Activated CD8-positive, alpha-beta T cell treated with anti-CD3 and anti-CD28 coated beads for 36 hours (primary cell): ENCODE measurements around the gene CXorf66. TPM values are rescaled to one million over a fixed set of nuclear protein-coding genes. Genes with fewer than 3 reads are reported as not detected.

Experiments used
- ATAC-seq: fragments of 200-7000 bp; cut with Tn5 transposase; one replicate; pipeline ENCODE4 v1.10.0; 2021; ENCODE audit warnings: mild to moderate bottlenecking, moderate library complexity
- CTCF ChIA-PET: fragments of 350-600 bp; sonication (Branson Sonifier 250); formaldehyde crosslinking; loops from one replicate; lab custom pipeline; 2021; ENCODE audit warnings: antibody characterized with exemption; lab: Charles Lee
- POLR2A ChIA-PET: fragments of 350-600 bp; sonication (Branson Sonifier 250); formaldehyde crosslinking; loops from one replicate; lab custom pipeline; 2021; ENCODE audit warnings: antibody characterized with exemption; lab: Charles Lee
- DNase-seq: peaks from one replicate; pipeline ENCODE4 v3.0.0-alpha.2; 2020
- H3K27ac Mint-ChIP-seq: one replicate; pipeline ENCODE4 v1.8.0; 2021; ENCODE audit warnings: mild to moderate bottlenecking, mixed read lengths
- H3K27me3 Mint-ChIP-seq: one replicate; pipeline ENCODE4 v1.8.0; 2021; ENCODE audit warnings: mixed read lengths
- H3K36me3 Mint-ChIP-seq: one replicate; pipeline ENCODE4 v1.8.0; 2021; ENCODE audit warnings: low read depth, mixed read lengths
- H3K4me1 Mint-ChIP-seq: one replicate; pipeline ENCODE4 v1.8.0; 2021; ENCODE audit warnings: low read depth, mixed read lengths
- H3K4me3 Mint-ChIP-seq: one replicate; pipeline ENCODE4 v1.8.0; 2021; ENCODE audit warnings: mild to moderate bottlenecking, moderate library complexity, mixed read lengths
- H3K9me3 Mint-ChIP-seq: one replicate; pipeline ENCODE4 v1.8.0; 2021; ENCODE audit warnings: mixed read lengths
- CTCF ChIP-seq: fragments of 200-600 bp; IDR thresholded peaks from one replicate; pipeline ENCODE4 v1.8.0; 2022; ENCODE audit warnings: antibody characterized with exemption, mild to moderate bottlenecking
- intact Hi-C: fragments of 100-400 bp; cut with micrococcal nuclease; formaldehyde crosslinking; loops from one replicate; pipeline ENCODE4 v1.10.0; 2022
- microRNA-seq: library from miRNA; unstranded; fragments of <30 nt; microRNA quantifications from one replicate; pipeline ENCODE4 v1.2.0, GENCODE V29; 2022; ENCODE audit warnings: borderline microRNAs expressed, borderline replicate concordance
- total RNA-seq, 2 experiments: library from RNA; stranded (reverse); gene quantifications; one replicate each; pipeline ENCODE4 v1.2.3, GENCODE V29; 2021

Gene CXorf66
- total RNA-seq, 2 experiments from 2014 or later, result not detected

GRCh38 chrX:139909712-139910111 lies 55.6 kb downstream of the CXorf66 start:
- no peak overlapping the region for H3K4me3 Mint-ChIP-seq
- no peaks in the 10 kb centered on the region for H3K9me3 Mint-ChIP-seq
- peaks cover 28% of the 10 kb centered on the region for H3K4me1 Mint-ChIP-seq
- ChIA-PET POLR2A (no interaction called here), CTCF (no interaction called here)
- ATAC-seq, result no peak
- intact Hi-C loops, result no loop called here
- H3K36me3 Mint-ChIP-seq, result peaks cover 4% of the 10 kb centered on the region
- peak overlapping the region; percentile 52 for H3K27ac Mint-ChIP-seq
- DNase-seq, result no peak
- TF ChIP-seq CTCF, result no peak
- H3K27me3 Mint-ChIP-seq, result no peaks in the 10 kb centered on the region

GRCh38 chrX:139907078-139907477 lies 58.2 kb downstream of the CXorf66 start:
- ATAC-seq, result no peak
- no peaks in the 10 kb centered on the region for H3K27me3 Mint-ChIP-seq
- no peak overlapping the region for H3K27ac Mint-ChIP-seq
- no peak overlapping the region for H3K4me3 Mint-ChIP-seq
- ChIA-PET CTCF (no interaction called here), POLR2A (no interaction called here)
- no peak for TF ChIP-seq CTCF
- no peaks in the 10 kb centered on the region for H3K36me3 Mint-ChIP-seq
- H3K4me1 Mint-ChIP-seq, result peaks cover 29% of the 10 kb centered on the region
- intact Hi-C loops, result no loop called here
- H3K9me3 Mint-ChIP-seq, result no peaks in the 10 kb centered on the region
- DNase-seq, result no peak

GRCh38 chrX:139905743-139906142 lies 59.6 kb downstream of the CXorf66 start:
- no peaks in the 10 kb centered on the region for H3K27me3 Mint-ChIP-seq
- peaks cover 29% of the 10 kb centered on the region for H3K4me1 Mint-ChIP-seq
- DNase-seq, result no peak
- H3K27ac Mint-ChIP-seq, result no peak overlapping the region
- no peak for ATAC-seq
- CTCF ChIA-PET, result no interaction called here
- H3K9me3 Mint-ChIP-seq, result no peaks in the 10 kb centered on the region
- intact Hi-C loops, result no loop called here
- POLR2A ChIA-PET, result no interaction called here
- no peaks in the 10 kb centered on the region for H3K36me3 Mint-ChIP-seq
- no peak overlapping the region for H3K4me3 Mint-ChIP-seq
- TF ChIP-seq CTCF, result no peak

Small RNA genes within 50 kb of the gene (microRNA-seq; reads per million reads assigned to microRNA genes)
- 83.0 reads per million, percentile 67 among the genes with 10 or more reads in this experiment for gene MIR505

Other genes with a start within 250 kb of the CXorf66 start
- gene ATP11C, start 32.5 kb downstream of the CXorf66 start, total RNA-seq, result 10 to 100 TPM; 19.3 to 27.0 TPM